GM18907 (cell line): ENCODE data around the gene WDR26.
"Not testable (repeated sequence)": the region's sequence is repeated elsewhere in the genome, so short reads cannot be mapped to it uniquely, and the experiment has no call there.

Source experiments
- ATAC-seq: cut with Tn5 transposase; IDR thresholded peaks from one replicate; pipeline ENCODE4 v1.9.1; 2021; ENCODE audit warnings: mild to moderate bottlenecking, moderate library complexity; ENCODE audit not compliant: unreplicated experiment

The WDR26 gene

GRCh38 chr1:224353975-224354925 lies 80.3 kb downstream of the WDR26 start:
- no peak for ATAC-seq

- ATAC-seq, result not testable (repeated sequence)
Measured at GRCh38 chr1:224352436-224353085, 82.0 kb downstream of the WDR26 start.

- not testable (repeated sequence) for ATAC-seq
Measured at GRCh38 chr1:224349716-224350115, 84.9 kb downstream of the WDR26 start.

- ATAC-seq, result no peak
Measured at GRCh38 chr1:224348137-224348536, 86.5 kb downstream of the WDR26 start.

GRCh38 chr1:224343679-224344078 lies 90.9 kb downstream of the WDR26 start:
- no peak for ATAC-seq

- ATAC-seq, result peak; percentile 83
Measured at GRCh38 chr1:224340453-224341384, 93.9 kb downstream of the WDR26 start.

- no peak for ATAC-seq
Measured at GRCh38 chr1:224339442-224340033, 95.1 kb downstream of the WDR26 start.

GRCh38 chr1:224338150-224338838 lies 96.3 kb downstream of the WDR26 start:
- ATAC-seq, result no peak
